ENCODE measurements around the gene MRPS18C.

DNA sequence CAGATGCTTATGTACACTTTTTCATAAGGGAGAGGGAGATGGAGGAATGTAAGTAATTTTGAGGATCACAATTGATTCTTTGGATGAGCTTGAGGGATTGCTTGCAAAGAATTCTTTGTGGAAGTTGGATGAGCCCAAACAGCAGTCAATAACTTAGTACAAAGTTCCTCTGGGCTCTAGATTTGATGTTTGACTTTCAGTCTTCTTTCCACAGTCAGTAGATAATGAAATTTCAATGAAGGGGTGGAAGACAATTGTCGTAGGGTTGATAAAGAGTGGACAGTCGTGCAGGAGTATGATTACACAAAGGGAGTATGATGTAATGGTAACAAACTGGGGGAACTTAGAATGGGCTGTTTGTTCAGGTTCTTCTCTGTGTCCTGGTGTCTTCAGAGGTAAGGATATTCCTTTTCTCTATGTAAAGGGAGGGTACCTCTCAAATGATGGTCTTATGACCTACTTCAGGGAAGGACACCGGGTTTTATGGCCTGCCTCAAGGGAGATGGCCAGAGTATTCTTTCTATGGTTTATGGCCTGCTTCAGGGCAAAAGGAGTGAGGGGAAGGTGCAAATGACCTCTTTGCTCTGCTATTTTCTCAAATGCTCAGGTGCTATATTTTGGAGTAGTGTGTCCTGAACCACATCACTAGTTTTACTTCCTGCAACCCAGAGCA lies 30.7 kb downstream of the MRPS18C start:
- TF ChIP-seq, protein P1, sequence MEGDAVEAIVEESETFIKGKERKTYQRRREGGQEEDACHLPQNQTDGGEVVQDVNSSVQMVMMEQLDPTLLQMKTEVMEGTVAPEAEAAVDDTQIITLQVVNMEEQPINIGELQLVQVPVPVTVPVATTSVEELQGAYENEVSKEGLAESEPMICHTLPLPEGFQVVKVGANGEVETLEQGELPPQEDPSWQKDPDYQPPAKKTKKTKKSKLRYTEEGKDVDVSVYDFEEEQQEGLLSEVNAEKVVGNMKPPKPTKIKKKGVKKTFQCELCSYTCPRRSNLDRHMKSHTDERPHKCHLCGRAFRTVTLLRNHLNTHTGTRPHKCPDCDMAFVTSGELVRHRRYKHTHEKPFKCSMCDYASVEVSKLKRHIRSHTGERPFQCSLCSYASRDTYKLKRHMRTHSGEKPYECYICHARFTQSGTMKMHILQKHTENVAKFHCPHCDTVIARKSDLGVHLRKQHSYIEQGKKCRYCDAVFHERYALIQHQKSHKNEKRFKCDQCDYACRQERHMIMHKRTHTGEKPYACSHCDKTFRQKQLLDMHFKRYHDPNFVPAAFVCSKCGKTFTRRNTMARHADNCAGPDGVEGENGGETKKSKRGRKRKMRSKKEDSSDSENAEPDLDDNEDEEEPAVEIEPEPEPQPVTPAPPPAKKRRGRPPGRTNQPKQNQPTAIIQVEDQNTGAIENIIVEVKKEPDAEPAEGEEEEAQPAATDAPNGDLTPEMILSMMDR (IDR thresholded peaks at IDR 0.05 in 2 of 3, conservative IDR thresholded peaks at IDR 0.05 in 1 of 3; ENCODE audit: control insufficient read depth in 2 of 3, extremely low read depth in 1 of 3, insufficient read depth in 1 of 3, low read depth in 3 of 3, low read length in 3 of 3) = no peak
- TF ChIP-seq YY1 (IDR thresholded peaks at IDR 0.05; ENCODE audit: low read depth, low read length) = no peak
- TF ChIP-seq, protein P2, sequence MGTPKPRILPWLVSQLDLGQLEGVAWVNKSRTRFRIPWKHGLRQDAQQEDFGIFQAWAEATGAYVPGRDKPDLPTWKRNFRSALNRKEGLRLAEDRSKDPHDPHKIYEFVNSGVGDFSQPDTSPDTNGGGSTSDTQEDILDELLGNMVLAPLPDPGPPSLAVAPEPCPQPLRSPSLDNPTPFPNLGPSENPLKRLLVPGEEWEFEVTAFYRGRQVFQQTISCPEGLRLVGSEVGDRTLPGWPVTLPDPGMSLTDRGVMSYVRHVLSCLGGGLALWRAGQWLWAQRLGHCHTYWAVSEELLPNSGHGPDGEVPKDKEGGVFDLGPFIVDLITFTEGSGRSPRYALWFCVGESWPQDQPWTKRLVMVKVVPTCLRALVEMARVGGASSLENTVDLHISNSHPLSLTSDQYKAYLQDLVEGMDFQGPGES (IDR thresholded peaks at IDR 0.05) = no peak
- TF ChIP-seq, protein P3, sequence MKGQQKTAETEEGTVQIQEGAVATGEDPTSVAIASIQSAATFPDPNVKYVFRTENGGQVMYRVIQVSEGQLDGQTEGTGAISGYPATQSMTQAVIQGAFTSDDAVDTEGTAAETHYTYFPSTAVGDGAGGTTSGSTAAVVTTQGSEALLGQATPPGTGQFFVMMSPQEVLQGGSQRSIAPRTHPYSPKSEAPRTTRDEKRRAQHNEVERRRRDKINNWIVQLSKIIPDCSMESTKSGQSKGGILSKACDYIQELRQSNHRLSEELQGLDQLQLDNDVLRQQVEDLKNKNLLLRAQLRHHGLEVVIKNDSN (IDR thresholded peaks at IDR 0.05; ENCODE audit: borderline replicate concordance, extremely low read length, insufficient read depth, low read depth, low read length) = no peak
- TF ChIP-seq RBBP5 (conservative IDR thresholded peaks at IDR 0.05) = no peak
- TF ChIP-seq, protein P4, sequence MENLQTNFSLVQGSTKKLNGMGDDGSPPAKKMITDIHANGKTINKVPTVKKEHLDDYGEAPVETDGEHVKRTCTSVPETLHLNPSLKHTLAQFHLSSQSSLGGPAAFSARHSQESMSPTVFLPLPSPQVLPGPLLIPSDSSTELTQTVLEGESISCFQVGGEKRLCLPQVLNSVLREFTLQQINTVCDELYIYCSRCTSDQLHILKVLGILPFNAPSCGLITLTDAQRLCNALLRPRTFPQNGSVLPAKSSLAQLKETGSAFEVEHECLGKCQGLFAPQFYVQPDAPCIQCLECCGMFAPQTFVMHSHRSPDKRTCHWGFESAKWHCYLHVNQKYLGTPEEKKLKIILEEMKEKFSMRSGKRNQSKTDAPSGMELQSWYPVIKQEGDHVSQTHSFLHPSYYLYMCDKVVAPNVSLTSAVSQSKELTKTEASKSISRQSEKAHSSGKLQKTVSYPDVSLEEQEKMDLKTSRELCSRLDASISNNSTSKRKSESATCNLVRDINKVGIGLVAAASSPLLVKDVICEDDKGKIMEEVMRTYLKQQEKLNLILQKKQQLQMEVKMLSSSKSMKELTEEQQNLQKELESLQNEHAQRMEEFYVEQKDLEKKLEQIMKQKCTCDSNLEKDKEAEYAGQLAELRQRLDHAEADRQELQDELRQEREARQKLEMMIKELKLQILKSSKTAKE (IDR thresholded peaks at IDR 0.05; ENCODE audit: low read depth, poor library complexity, severe bottlenecking) = no peak
- TF ChIP-seq TCF7 (IDR thresholded peaks at IDR 0.05; ENCODE audit: borderline replicate concordance) = no peak
- no peak for TF ChIP-seq BRCA1 (IDR thresholded peaks at IDR 0.05; ENCODE audit: low read depth, low read length)
- TF ChIP-seq, protein P5, sequence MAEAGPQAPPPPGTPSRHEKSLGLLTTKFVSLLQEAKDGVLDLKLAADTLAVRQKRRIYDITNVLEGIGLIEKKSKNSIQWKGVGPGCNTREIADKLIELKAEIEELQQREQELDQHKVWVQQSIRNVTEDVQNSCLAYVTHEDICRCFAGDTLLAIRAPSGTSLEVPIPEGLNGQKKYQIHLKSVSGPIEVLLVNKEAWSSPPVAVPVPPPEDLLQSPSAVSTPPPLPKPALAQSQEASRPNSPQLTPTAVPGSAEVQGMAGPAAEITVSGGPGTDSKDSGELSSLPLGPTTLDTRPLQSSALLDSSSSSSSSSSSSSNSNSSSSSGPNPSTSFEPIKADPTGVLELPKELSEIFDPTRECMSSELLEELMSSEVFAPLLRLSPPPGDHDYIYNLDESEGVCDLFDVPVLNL (IDR thresholded peaks at IDR 0.05; ENCODE audit: low read depth, low read length) = no peak
- TF ChIP-seq, protein P6, sequence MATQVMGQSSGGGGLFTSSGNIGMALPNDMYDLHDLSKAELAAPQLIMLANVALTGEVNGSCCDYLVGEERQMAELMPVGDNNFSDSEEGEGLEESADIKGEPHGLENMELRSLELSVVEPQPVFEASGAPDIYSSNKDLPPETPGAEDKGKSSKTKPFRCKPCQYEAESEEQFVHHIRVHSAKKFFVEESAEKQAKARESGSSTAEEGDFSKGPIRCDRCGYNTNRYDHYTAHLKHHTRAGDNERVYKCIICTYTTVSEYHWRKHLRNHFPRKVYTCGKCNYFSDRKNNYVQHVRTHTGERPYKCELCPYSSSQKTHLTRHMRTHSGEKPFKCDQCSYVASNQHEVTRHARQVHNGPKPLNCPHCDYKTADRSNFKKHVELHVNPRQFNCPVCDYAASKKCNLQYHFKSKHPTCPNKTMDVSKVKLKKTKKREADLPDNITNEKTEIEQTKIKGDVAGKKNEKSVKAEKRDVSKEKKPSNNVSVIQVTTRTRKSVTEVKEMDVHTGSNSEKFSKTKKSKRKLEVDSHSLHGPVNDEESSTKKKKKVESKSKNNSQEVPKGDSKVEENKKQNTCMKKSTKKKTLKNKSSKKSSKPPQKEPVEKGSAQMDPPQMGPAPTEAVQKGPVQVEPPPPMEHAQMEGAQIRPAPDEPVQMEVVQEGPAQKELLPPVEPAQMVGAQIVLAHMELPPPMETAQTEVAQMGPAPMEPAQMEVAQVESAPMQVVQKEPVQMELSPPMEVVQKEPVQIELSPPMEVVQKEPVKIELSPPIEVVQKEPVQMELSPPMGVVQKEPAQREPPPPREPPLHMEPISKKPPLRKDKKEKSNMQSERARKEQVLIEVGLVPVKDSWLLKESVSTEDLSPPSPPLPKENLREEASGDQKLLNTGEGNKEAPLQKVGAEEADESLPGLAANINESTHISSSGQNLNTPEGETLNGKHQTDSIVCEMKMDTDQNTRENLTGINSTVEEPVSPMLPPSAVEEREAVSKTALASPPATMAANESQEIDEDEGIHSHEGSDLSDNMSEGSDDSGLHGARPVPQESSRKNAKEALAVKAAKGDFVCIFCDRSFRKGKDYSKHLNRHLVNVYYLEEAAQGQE (IDR thresholded peaks at IDR 0.05; ENCODE audit: low read depth, low read length) = no peak
- TF ChIP-seq BHLHE40 (IDR thresholded peaks at IDR 0.05; ENCODE audit: borderline replicate concordance in 1 of 2, low read depth in 2 of 2, low read length in 1 of 2) = no peak

Data from GM12878 (cell line).